ENCODE results near the gene ACSL6. TPM values are rescaled to one million over a fixed set of nuclear protein-coding genes. Genes with fewer than 3 reads are reported as not detected.

Gene ACSL6
- polyA plus RNA-seq, 4 donors, result 0.89 to 4.9 (median 2.7) TPM

- FAIRE-seq, result no peak
- 67 to 70% (median 70%) methylated on average over 3 of the region's 3 CpGs for WGBS, 3 donors
- Histone ChIP-seq H3K4me1 (ENCODE audit: control insufficient read depth in 3 of 3, insufficient read depth in 2 of 3, low read depth in 1 of 3, low read length in 2 of 3) (no peaks in the 10 kb centered on the region), H3K27ac (ENCODE audit: low read depth in 1 of 3, low read length in 2 of 3) (no peak overlapping the region), H3K4me3 (ENCODE audit: low read depth in 1 of 3, low read length in 3 of 3) (no peak overlapping the region), H3K9me3 (ENCODE audit: control insufficient read depth in 2 of 2, insufficient read depth in 1 of 2, low read depth in 1 of 2, low read length in 1 of 2) (no peaks in the 10 kb centered on the region), H3K36me3 (ENCODE audit: control insufficient read depth in 3 of 3, insufficient read depth in 2 of 3, low read depth in 1 of 3, low read length in 3 of 3) (no peaks in the 10 kb centered on the region), H3K27me3 (ENCODE audit: control insufficient read depth in 3 of 3, insufficient read depth in 3 of 3, low read length in 3 of 3) (no peaks in the 10 kb centered on the region)
- no peak for DNase-seq
These were observed 24.2 kb downstream of the ACSL6 start for GRCh38 chr5:131987251-131987650.

- 84 to 95% (median 91%) methylated on average over 7 to 8 of the region's 8 CpGs for WGBS, 3 donors
- Histone ChIP-seq H3K36me3 (ENCODE audit: control insufficient read depth in 3 of 3, insufficient read depth in 2 of 3, low read depth in 1 of 3, low read length in 3 of 3) (no peaks in the 10 kb centered on the region), H3K27ac (ENCODE audit: low read depth in 1 of 3, low read length in 2 of 3) (no peak overlapping the region), H3K4me3 (ENCODE audit: low read depth in 1 of 3, low read length in 3 of 3) (no peak overlapping the region), H3K9me3 (ENCODE audit: control insufficient read depth in 2 of 2, insufficient read depth in 1 of 2, low read depth in 1 of 2, low read length in 1 of 2) (no peaks in the 10 kb centered on the region), H3K4me1 (ENCODE audit: control insufficient read depth in 3 of 3, insufficient read depth in 2 of 3, low read depth in 1 of 3, low read length in 2 of 3) (no peaks in the 10 kb centered on the region), H3K27me3 (ENCODE audit: control insufficient read depth in 3 of 3, insufficient read depth in 3 of 3, low read length in 3 of 3) (no peaks in the 10 kb centered on the region)
- FAIRE-seq (no peak), DNase-seq (no peak)
These were observed 25.1 kb downstream of the ACSL6 start for GRCh38 chr5:131986161-131986912.

- Histone ChIP-seq H3K27me3 (ENCODE audit: control insufficient read depth in 3 of 3, insufficient read depth in 3 of 3, low read length in 3 of 3) (no peaks in the 10 kb centered on the region), H3K36me3 (ENCODE audit: control insufficient read depth in 3 of 3, insufficient read depth in 2 of 3, low read depth in 1 of 3, low read length in 3 of 3) (no peaks in the 10 kb centered on the region), H3K9me3 (ENCODE audit: control insufficient read depth in 2 of 2, insufficient read depth in 1 of 2, low read depth in 1 of 2, low read length in 1 of 2) (no peaks in the 10 kb centered on the region), H3K4me1 (ENCODE audit: control insufficient read depth in 3 of 3, insufficient read depth in 2 of 3, low read depth in 1 of 3, low read length in 2 of 3) (no peaks in the 10 kb centered on the region), H3K4me3 (ENCODE audit: low read depth in 1 of 3, low read length in 3 of 3) (no peak overlapping the region), H3K27ac (ENCODE audit: low read depth in 1 of 3, low read length in 2 of 3) (no peak overlapping the region)
- DNase-seq (no peak), FAIRE-seq (no peak)
- WGBS, 3 donors, result 96 to 99% (median 97%) methylated on average over 8 of the region's 8 CpGs
These were observed 26.3 kb downstream of the ACSL6 start for GRCh38 chr5:131984956-131985665.

- no peak for FAIRE-seq
- 66 to 98% (median 95%) methylated on average over 2 of the region's 2 CpGs for WGBS, 3 donors
- Histone ChIP-seq H3K9me3 (ENCODE audit: control insufficient read depth in 2 of 2, insufficient read depth in 1 of 2, low read depth in 1 of 2, low read length in 1 of 2) (no peaks in the 10 kb centered on the region), H3K4me1 (ENCODE audit: control insufficient read depth in 3 of 3, insufficient read depth in 2 of 3, low read depth in 1 of 3, low read length in 2 of 3) (no peaks in the 10 kb centered on the region), H3K27ac (ENCODE audit: low read depth in 1 of 3, low read length in 2 of 3) (no peak overlapping the region), H3K27me3 (ENCODE audit: control insufficient read depth in 3 of 3, insufficient read depth in 3 of 3, low read length in 3 of 3) (no peaks in the 10 kb centered on the region), H3K4me3 (ENCODE audit: low read depth in 1 of 3, low read length in 3 of 3) (no peak overlapping the region), H3K36me3 (ENCODE audit: control insufficient read depth in 3 of 3, insufficient read depth in 2 of 3, low read depth in 1 of 3, low read length in 3 of 3) (no peaks in the 10 kb centered on the region)
- DNase-seq, result no peak
These were observed 28.1 kb downstream of the ACSL6 start for GRCh38 chr5:131983244-131983771.

- Histone ChIP-seq H3K4me1 (ENCODE audit: control insufficient read depth in 3 of 3, insufficient read depth in 2 of 3, low read depth in 1 of 3, low read length in 2 of 3) (no peaks in the 10 kb centered on the region), H3K9me3 (ENCODE audit: control insufficient read depth in 2 of 2, insufficient read depth in 1 of 2, low read depth in 1 of 2, low read length in 1 of 2) (no peaks in the 10 kb centered on the region), H3K27me3 (ENCODE audit: control insufficient read depth in 3 of 3, insufficient read depth in 3 of 3, low read length in 3 of 3) (no peaks in the 10 kb centered on the region), H3K36me3 (ENCODE audit: control insufficient read depth in 3 of 3, insufficient read depth in 2 of 3, low read depth in 1 of 3, low read length in 3 of 3) (no peaks in the 10 kb centered on the region), H3K27ac (ENCODE audit: low read depth in 1 of 3, low read length in 2 of 3) (no peak overlapping the region), H3K4me3 (ENCODE audit: low read depth in 1 of 3, low read length in 3 of 3) (no peak overlapping the region)
- FAIRE-seq, result no peak
- DNase-seq, result no peak
- 80 to 86% (median 81%) methylated on average over 4 of the region's 4 CpGs for WGBS, 3 donors
These were observed 29.9 kb downstream of the ACSL6 start for GRCh38 chr5:131981516-131981915.

- FAIRE-seq, result no peak
These were observed 30.8 kb downstream of the ACSL6 start for GRCh38 chr5:131980696-131981095.

GRCh38 chr5:131979816-131980215 is 31.6 kb downstream of the ACSL6 start:
- Histone ChIP-seq H3K9me3 (ENCODE audit: control insufficient read depth in 2 of 2, insufficient read depth in 1 of 2, low read depth in 1 of 2, low read length in 1 of 2) (no peaks in the 10 kb centered on the region), H3K27ac (ENCODE audit: low read depth in 1 of 3, low read length in 2 of 3) (no peak overlapping the region)
- DNase-seq, result no peak

More at GRCh38 chr5:131980696-131981095, 30.8 kb downstream of the ACSL6 start:
- Histone ChIP-seq H3K4me3 (ENCODE audit: low read depth in 1 of 3, low read length in 3 of 3) (no peak overlapping the region), H3K27me3 (ENCODE audit: control insufficient read depth in 3 of 3, insufficient read depth in 3 of 3, low read length in 3 of 3) (no peaks in the 10 kb centered on the region), H3K9me3 (ENCODE audit: control insufficient read depth in 2 of 2, insufficient read depth in 1 of 2, low read depth in 1 of 2, low read length in 1 of 2) (no peaks in the 10 kb centered on the region), H3K27ac (ENCODE audit: low read depth in 1 of 3, low read length in 2 of 3) (no peak overlapping the region), H3K4me1 (ENCODE audit: control insufficient read depth in 3 of 3, insufficient read depth in 2 of 3, low read depth in 1 of 3, low read length in 2 of 3) (no peaks in the 10 kb centered on the region), H3K36me3 (ENCODE audit: control insufficient read depth in 3 of 3, insufficient read depth in 2 of 3, low read depth in 1 of 3, low read length in 3 of 3) (no peaks in the 10 kb centered on the region)
- no peak for DNase-seq
- WGBS, 3 donors, result 87 to 95% (median 90%) methylated on average over 4 of the region's 4 CpGs

GRCh38 chr5:131977212-131977604 is 34.2 kb downstream of the ACSL6 start:
- Histone ChIP-seq H3K9me3 (ENCODE audit: control insufficient read depth in 2 of 2, insufficient read depth in 1 of 2, low read depth in 1 of 2, low read length in 1 of 2) (no peaks in the 10 kb centered on the region), H3K36me3 (ENCODE audit: control insufficient read depth in 3 of 3, insufficient read depth in 2 of 3, low read depth in 1 of 3, low read length in 3 of 3) (no peaks in the 10 kb centered on the region), H3K4me1 (ENCODE audit: control insufficient read depth in 3 of 3, insufficient read depth in 2 of 3, low read depth in 1 of 3, low read length in 2 of 3) (peaks cover 0 to 7% (median 3%) of the 10 kb centered on the region in 3 donors), H3K27ac (ENCODE audit: low read depth in 1 of 3, low read length in 2 of 3) (no peak overlapping the region), H3K27me3 (ENCODE audit: control insufficient read depth in 3 of 3, insufficient read depth in 3 of 3, low read length in 3 of 3) (no peaks in the 10 kb centered on the region), H3K4me3 (ENCODE audit: low read depth in 1 of 3, low read length in 3 of 3) (no peak overlapping the region)
- no peak for FAIRE-seq
- DNase-seq, result no peak
- 78 to 81% (median 79%) methylated on average over 2 of the region's 2 CpGs for WGBS, 3 donors

More at GRCh38 chr5:131979816-131980215, 31.6 kb downstream of the ACSL6 start:
- peaks cover 0 to 7% (median 3%) of the 10 kb centered on the region in 3 donors for H3K4me1 ChIP-seq (ENCODE audit: control insufficient read depth in 3 of 3, insufficient read depth in 2 of 3, low read depth in 1 of 3, low read length in 2 of 3)
- H3K27me3 ChIP-seq (ENCODE audit: control insufficient read depth in 3 of 3, insufficient read depth in 3 of 3, low read length in 3 of 3), result no peaks in the 10 kb centered on the region
- FAIRE-seq, result no peak
- no peak overlapping the region for H3K4me3 ChIP-seq (ENCODE audit: low read depth in 1 of 3, low read length in 3 of 3)
- no peaks in the 10 kb centered on the region for H3K36me3 ChIP-seq (ENCODE audit: control insufficient read depth in 3 of 3, insufficient read depth in 2 of 3, low read depth in 1 of 3, low read length in 3 of 3)
- 79 to 95% (median 85%) methylated on average over 4 of the region's 4 CpGs for WGBS, 3 donors

Measured in small intestine (tissue), 7 donors.